ENCODE data around the gene NRN1L.
"Not testable (repeated sequence)": the region's sequence is repeated elsewhere in the genome, so short reads cannot be mapped to it uniquely, and the experiment has no call there.

NRN1L gene

DNA sequence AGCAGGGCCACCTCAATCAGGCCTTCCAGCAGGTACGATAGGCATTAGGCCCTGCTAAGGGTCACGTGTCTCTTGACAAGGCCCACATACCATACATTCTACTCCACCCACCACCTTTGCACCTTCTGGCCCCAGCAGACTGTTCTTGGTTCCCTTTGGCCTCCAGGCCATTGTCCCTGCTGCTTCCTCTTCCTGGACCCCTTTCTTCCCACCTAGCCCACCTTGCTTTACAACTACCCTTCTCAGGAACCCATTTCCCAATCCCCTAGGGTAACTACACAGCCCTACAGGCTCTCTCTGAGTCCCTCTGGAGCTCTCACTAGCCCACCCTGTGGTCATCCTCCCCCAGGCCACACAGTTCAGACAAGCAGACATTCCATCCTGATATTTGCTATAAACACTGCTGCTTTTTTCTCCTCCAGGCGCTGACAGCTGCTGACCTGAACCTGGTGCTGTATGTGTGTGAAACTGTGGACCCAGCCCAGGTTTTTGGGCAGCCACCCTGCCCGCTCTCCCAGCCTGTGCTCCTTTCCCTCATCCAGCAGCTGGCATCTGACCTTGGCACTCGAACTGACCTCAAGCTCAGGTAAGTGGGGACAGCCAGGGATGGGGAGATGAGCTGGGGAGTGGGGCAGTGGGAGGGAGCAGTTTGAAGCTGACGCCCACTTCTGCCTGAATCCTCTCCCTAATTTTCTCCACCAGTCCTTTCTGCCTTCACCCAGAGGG lies 1.4 kb upstream of the NRN1L start:
- ATAC-seq: peak in 1 of 2 donors; percentile 6

- ATAC-seq: peak; percentile 83
Measured at GRCh38 chr16:67883872-67884261, 818 bp upstream of the NRN1L start.

GRCh38 chr16:67885545-67885944 lies 860 bp downstream of the NRN1L start:
- no peak for ATAC-seq

- no peak for ATAC-seq
Measured at GRCh38 chr16:67885976-67886375, 1.3 kb downstream of the NRN1L start.

DNA sequence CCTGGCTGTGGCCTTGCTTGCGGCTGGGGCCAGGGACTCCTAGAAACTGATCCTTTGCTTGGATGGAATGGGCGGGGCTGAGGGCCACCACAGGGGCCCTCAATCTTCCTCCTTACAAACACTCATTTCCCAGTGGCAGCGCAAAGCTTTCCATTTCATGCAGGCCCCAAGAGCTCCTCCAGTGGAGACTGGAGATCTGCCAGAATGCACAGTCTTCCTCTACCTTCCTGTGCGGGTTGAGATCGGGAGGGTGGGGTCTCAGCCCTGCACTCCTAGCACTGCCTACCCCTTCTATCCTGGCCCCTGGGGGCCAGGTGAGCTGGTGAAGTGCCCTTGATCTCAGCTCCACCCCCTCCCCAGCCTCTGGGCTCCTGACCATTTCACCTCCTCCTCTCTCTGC lies 1.7 kb downstream of the NRN1L start:
- no peak for ATAC-seq

- ATAC-seq: no peak
Measured at GRCh38 chr16:67888331-67888730, 3.6 kb downstream of the NRN1L start.

DNA sequence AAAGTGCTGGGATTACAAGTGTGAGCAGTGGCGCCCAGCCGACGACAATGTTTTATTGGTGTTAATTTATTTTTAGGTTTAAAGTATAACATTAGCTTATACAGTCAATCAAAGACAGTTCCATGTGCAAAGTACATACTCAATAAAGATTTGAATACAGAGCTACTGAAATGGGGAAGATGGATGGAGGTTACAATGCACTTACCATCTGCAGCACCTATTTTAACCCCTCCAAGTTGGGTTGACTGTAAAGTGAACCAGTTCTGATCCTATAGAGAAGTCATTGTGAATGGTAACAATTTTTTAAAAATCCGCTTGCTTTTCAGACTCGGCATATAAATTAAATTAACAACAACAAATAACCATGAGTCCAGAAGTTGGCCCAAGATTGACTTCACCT lies 7.7 kb downstream of the NRN1L start:
- no peak for ATAC-seq

- peak; percentile 98 to 99 for ATAC-seq
Measured at GRCh38 chr16:67892899-67893742, 8.4 kb downstream of the NRN1L start, which contains the start of gene PSKH1. Gene PSKH1 (plus strand): TSS chr16:67893254. CDS start chr16:67908750, 15,496 bp downstream.

DNA sequence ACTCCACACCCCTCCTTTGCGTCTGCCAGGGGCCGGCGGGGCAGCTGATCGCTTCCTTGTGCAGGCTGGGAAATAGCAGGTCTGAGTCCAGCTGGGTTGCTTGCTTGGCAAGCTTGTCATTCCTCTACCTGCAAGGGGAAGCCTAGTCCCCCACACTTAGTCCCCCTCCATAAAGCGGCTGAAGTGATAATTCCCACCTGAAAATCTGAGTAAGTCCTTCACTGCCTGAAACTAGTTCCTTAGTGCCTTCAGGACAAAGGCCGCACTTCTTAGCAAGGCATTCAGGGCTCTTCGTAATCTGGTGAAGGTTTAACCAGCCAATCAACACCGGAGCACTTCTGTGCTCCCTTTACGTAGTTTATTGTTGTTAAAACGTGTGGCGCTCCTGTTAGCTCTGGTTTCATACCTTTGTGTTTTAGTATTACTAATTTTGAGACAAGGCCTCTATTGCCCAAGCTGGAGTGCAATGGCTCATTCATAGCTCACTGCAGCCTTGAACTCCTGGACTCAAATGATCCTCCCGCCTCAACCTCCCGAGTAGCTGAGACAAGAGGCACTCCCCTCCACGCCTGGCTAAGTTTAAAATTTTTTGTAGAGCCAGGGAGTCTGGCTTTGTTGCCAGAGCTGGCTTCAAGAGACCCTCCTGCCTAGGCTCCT lies 9.2 kb downstream of the NRN1L start:
- ATAC-seq: no peak

GRCh38 chr16:67897231-67897630 lies 12.5 kb downstream of the NRN1L start:
- ATAC-seq: no peak

DNA sequence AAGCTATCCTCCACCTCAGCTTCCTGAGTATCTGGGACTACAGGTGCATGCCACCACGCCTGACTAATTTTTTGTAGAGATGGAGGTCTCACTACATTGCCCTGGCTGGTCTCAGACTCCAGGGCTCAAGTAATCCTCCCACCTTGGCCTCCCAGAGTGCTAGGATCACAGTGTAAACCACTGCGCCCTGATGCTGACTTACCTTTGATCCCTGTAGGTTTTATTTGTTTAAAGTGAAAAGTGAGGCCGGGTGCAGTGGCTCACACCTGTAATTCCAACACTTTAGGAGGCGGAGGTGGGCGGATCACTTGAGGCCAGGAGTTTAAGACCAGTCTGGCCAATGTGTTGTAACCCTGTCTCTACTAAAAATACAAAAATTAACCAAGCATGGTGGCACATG lies 17.0 kb downstream of the NRN1L start:
- ATAC-seq: no peak

DNA sequence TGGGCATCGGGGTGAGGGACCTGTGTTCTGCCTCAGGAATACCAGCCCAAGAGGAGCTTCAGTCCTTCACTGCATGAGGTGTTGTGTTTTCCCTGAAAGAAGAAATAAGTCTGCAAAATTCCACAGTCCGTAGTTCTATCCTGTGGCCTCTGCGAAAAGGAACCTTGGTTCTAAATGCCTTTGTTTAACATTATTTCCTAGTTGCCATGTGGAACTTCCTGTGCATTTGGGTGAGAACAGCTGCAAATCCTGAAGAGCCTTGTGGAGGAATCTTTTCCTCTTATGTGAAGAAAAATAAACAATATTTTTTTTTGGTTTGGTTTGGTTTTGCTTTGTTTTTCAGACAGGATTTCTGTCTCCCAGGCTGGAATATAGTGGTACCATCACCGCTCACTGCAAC lies 18.1 kb downstream of the NRN1L start:
- ATAC-seq: no peak

- ATAC-seq: no peak
Measured at GRCh38 chr16:67907397-67908180, 22.9 kb downstream of the NRN1L start.

GRCh38 chr16:67909056-67909742 lies 24.5 kb downstream of the NRN1L start:
- no peak for ATAC-seq

GRCh38 chr16:67910158-67910557 lies 25.5 kb downstream of the NRN1L start:
- ATAC-seq: no peak

- no peak for ATAC-seq
Measured at GRCh38 chr16:67914758-67915495, 30.2 kb downstream of the NRN1L start.

DNA sequence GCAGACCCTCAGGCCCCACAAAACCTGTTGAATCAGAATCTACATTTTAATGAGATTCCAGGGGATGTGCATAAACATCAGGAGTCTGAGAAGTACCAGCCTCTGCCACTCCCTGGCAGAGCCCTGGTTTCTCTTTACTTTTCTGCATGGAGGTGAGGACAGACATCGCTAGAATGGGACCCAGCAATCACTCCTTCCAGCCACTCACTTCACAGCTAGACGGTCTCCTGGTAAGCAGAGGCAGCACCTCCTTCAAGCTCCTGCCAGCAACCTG lies 30.7 kb downstream of the NRN1L start:
- not testable (repeated sequence) for ATAC-seq

- no peak for ATAC-seq
Measured at GRCh38 chr16:67915831-67916723, 31.4 kb downstream of the NRN1L start.

GRCh38 chr16:67917140-67917851 lies 32.6 kb downstream of the NRN1L start:
- ATAC-seq: peak in 1 of 2 donors; percentile 3

- ATAC-seq: peak; percentile 100
Measured at GRCh38 chr16:67917852-67918236, 33.2 kb downstream of the NRN1L start.
